Esophagus muscularis mucosa (tissue), 4 donors: ENCODE data around the gene VSIG4. TPM values are rescaled to one million over a fixed set of nuclear protein-coding genes. Genes with fewer than 3 reads are reported as not detected.

Experiments
- total RNA-seq, 4 donors: library from RNA; depleted of rRNA; stranded (reverse); fragments of >200 nt; gene quantifications; one replicate each; pipeline versions ENCODE4 v1.1.0 to v1.2.1, GENCODE V29; 2016

Gene VSIG4
- total RNA-seq, 4 donors from 2014 or later = 64.0 to 164 (median 114) TPM

Other genes starting within 250 kb of the VSIG4 start
- gene HEPH, start 124.2 kb upstream of the VSIG4 start, total RNA-seq = 10 to 100 TPM; 35.7 to 84.9 (median 76.8) TPM